K562 (cell line): Measurements from ENCODE around the gene GPATCH2L. TPM values are rescaled to one million over a fixed set of nuclear protein-coding genes. Genes with fewer than 3 reads are reported as not detected.

Source experiments
- C11orf30 ChIP-seq: fragments of 450-650 bp; IDR thresholded peaks from 2 replicates; pipeline ENCODE4 v1.6.1; 2016; ENCODE audit warnings: low read depth, mild to moderate bottlenecking
- CEBPB ChIP-seq: fragments of 450-650 bp; IDR thresholded peaks from 2 replicates; pipeline ENCODE4 v1.6.1; 2016; ENCODE audit warnings: missing genetic modification characterization, missing compliant biosample characterization
- CHD2 ChIP-seq: IDR thresholded peaks from 2 replicates; pipeline ENCODE4 v1.6.1; 2011; ENCODE audit warnings: low read depth, low read length
- CREM ChIP-seq: IDR thresholded peaks from 2 replicates; pipeline ENCODE4 v1.6.1; 2014; ENCODE audit warnings: antibody characterized with exemption, low read depth
- EZH2 ChIP-seq: IDR thresholded peaks from 2 replicates; pipeline ENCODE4 v1.6.1; 2012; ENCODE audit warnings: low read depth, mild to moderate bottlenecking, inconsistent platforms, low read length, borderline replicate concordance
- HIVEP1 ChIP-seq: fragments of 250-450 bp; sonication (Bioruptor Pico); IDR thresholded peaks from 2 replicates; pipeline ENCODE4 v1.4.0; 2020; ENCODE audit warnings: mild to moderate bottlenecking
- HNRNPK ChIP-seq: fragments of 200-400 bp; formaldehyde crosslinking; IDR thresholded peaks from one replicate; pipeline ENCODE4 v1.6.1; 2018; ENCODE audit warnings: mild to moderate bottlenecking, low read depth, low read length; ENCODE audit not compliant: poor library complexity, severe bottlenecking
- JUND ChIP-seq, 2 experiments: IDR thresholded peaks; 2 replicates in 1 of 2; 3 replicates in 1 of 2; pipeline ENCODE4 v1.6.1; 2011; ENCODE audit warnings: borderline replicate concordance in 2 of 2, low read depth in 2 of 2, low read length in 2 of 2, improper control_type of control experiment in 1 of 2, missing biosample characterization in 1 of 2, missing genetic modification characterization in 1 of 2, missing genetic modification reagents in 1 of 2
- KLF1 ChIP-seq: fragments of 450-650 bp; IDR thresholded peaks from 2 replicates; pipeline ENCODE4 v1.6.1; 2016; ENCODE audit warnings: missing genetic modification characterization, missing compliant biosample characterization
- NFE2 ChIP-seq: IDR thresholded peaks from 2 replicates; pipeline ENCODE4 v1.6.1; 2014; ENCODE audit warnings: antibody characterized with exemption, low read depth
- NFIC ChIP-seq: fragments of 450-650 bp; IDR thresholded peaks from 2 replicates; pipeline ENCODE4 v1.6.1; 2017; ENCODE audit warnings: mild to moderate bottlenecking, inconsistent platforms
- RBM14 ChIP-seq: fragments of 200-400 bp; formaldehyde crosslinking; IDR thresholded peaks from 2 replicates; pipeline ENCODE4 v1.6.1; 2018; ENCODE audit warnings: low read depth, mild to moderate bottlenecking, low read length, moderate library complexity, borderline replicate concordance; ENCODE audit not compliant: insufficient read depth
- RHOXF2B ChIP-seq: fragments of 250-450 bp; sonication (Bioruptor Pico); conservative IDR thresholded peaks from 2 replicates; pipeline ENCODE4 v1.5.1; 2021
- SMAD4 ChIP-seq: fragments of 250-450 bp; sonication (Bioruptor Pico); conservative IDR thresholded peaks from 2 replicates; pipeline ENCODE4 v1.8.0; 2021; ENCODE audit warnings: inconsistent platforms, mild to moderate bottlenecking, moderate library complexity
- SRSF1 ChIP-seq: fragments of 200-400 bp; formaldehyde crosslinking; IDR thresholded peaks from 2 replicates; pipeline ENCODE4 v1.6.1; 2017; ENCODE audit warnings: mild to moderate bottlenecking, low read depth, low read length, moderate library complexity
- STAT5A ChIP-seq: IDR thresholded peaks from 2 replicates; pipeline ENCODE4 v1.6.1; 2012; ENCODE audit warnings: low read length, inconsistent platforms, borderline replicate concordance
- YBX1 ChIP-seq: fragments of 450-650 bp; IDR thresholded peaks from 2 replicates; pipeline ENCODE4 v1.7.1; 2016; ENCODE audit warnings: mild to moderate bottlenecking
- ZBTB8A ChIP-seq: fragments of 450-650 bp; IDR thresholded peaks from 2 replicates; pipeline ENCODE4 v1.6.1; 2018; ENCODE audit warnings: mild to moderate bottlenecking, moderate library complexity; ENCODE audit not compliant: partially characterized antibody
- ZNF239 ChIP-seq: fragments of 250-450 bp; sonication (Bioruptor Pico); IDR thresholded peaks from 2 replicates; pipeline ENCODE4 v1.4.0; 2020; ENCODE audit warnings: mild to moderate bottlenecking
- ZNF263 ChIP-seq: sonication (generic); formaldehyde crosslinking; IDR thresholded peaks from 2 replicates; pipeline ENCODE4 v1.8.0; 2022; ENCODE audit warnings: mild to moderate bottlenecking, missing genetic modification reagents, borderline replicate concordance
- polyA plus RNA-seq, 8 experiments: library from polyadenylated mRNA; depleted of rRNA in 4 of 8; stranded (reverse) in 5 of 8; unstranded in 3 of 8; fragments of >200 nt; fragmentation: Nextera tagmentation in 2 of 8; fragmentation: Illumina TruSeq in 1 of 8; extraction: Ambion mirVana in 2 of 8; extraction: Trizol in 1 of 8; gene quantifications; 2 replicates each; pipeline versions ENCODE4 v1.2.1 to v1.2.3, GENCODE V29; 2011 to 2014; ENCODE audit warnings: inconsistent platforms in 1 of 8, missing spikeins in 1 of 8
- total RNA-seq, 7 experiments: library from RNA; depleted of rRNA in 6 of 7; stranded (reverse); fragments of >200 nt in 6 of 7; fragmentation: Illumina TruSeq in 2 of 7; extraction: Trizol in 2 of 7; gene quantifications; 2 replicates each; pipeline versions ENCODE4 v1.2.1 to v1.2.3, GENCODE V29; 2011 to 2021; ENCODE audit warnings: low replicate concordance in 1 of 7
- TF ChIP-seq, protein P1 (sequence below), 2 experiments: fragments of 450-650 bp; conservative IDR thresholded peaks; 2 replicates each; pipeline ENCODE4 v1.6.1; 2017; ENCODE audit warnings: mild to moderate bottlenecking in 2 of 2, moderate library complexity in 2 of 2
- TF ChIP-seq, protein P2 (sequence below): fragments of 250-450 bp; sonication (Bioruptor Pico); IDR thresholded peaks from 2 replicates; pipeline ENCODE4 v1.8.0; 2021; ENCODE audit warnings: moderate library complexity, mild to moderate bottlenecking, inconsistent platforms
- TF ChIP-seq, protein P3 (sequence below): sonication (generic); formaldehyde crosslinking; IDR thresholded peaks from 2 replicates; pipeline ENCODE4 v1.9.0; 2022; ENCODE audit warnings: mild to moderate bottlenecking, missing genetic modification reagents

The GPATCH2L gene
- total and polyA plus RNA-seq, 9 of the 15 experiments (the other 6 are each of a cell fraction or from before 2014, with no cell fraction given), result 13.1 to 39.6 (median 20.0) TPM

DNA sequence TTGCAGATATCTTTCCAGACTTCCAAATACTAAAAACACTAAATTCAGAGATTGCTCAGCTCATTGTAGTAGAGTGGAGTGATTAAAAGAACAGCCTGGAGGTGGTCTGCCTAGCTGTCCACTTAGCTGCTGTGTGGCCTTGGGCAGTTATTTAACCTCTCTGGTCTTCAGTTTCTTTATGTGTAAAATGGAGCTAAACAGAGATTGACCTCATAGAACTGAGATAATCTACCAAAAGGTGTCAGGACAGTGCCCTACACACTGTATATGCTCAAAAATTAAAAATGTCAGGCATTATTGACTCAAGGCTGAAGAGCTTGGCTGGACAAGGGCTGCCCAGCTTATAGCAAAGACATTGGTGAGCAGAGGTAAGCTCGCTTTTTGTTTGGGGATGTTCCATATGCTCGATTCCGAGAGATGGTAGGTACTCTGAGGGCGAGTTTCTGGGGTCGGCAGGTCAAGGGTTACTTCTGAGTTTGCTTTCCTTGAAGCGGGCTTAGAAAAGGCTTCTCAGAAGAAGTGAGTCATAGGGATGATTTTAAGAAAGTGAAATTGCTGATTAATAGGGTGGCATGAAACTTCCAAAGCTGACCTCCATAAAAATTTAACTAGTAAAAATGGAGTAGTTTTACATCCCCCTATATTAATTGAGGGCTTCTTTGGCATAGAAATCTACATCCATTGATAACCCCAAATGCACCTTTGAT, 107.5 kb downstream of the GPATCH2L start (continued):
- TF ChIP-seq HNRNPK (no peak), CREM (no peak), C11orf30 (peak; percentile 61; the same call in 1 of the 2 replicates), NFE2 (peak; percentile 66), CHD2 (no peak), YBX1 (no peak), JUND (IDR thresholded peaks at IDR 0.05; ENCODE audit: borderline replicate concordance, low read depth, low read length) (peak; percentile 91), JUND (tag; IDR thresholded peaks at IDR 0.05; ENCODE audit: borderline replicate concordance, low read depth, low read length) (peak; percentile 85; the same call in 2 of the 3 replicates), SRSF1 (no peak), NFIC (no peak), KLF1 (tag) (no peak), EZH2 (no peak), ZNF263 (CRISPR knock-in tag) (no peak), HIVEP1 (CRISPR knock-in tag) (no peak), ZNF239 (no peak), ZBTB8A (no peak), RBM14 (no peak), RHOXF2B (no peak), SMAD4 (no peak), STAT5A (peak; percentile 76), CEBPB (tag) (no peak)
- TF ChIP-seq, protein P1, sequence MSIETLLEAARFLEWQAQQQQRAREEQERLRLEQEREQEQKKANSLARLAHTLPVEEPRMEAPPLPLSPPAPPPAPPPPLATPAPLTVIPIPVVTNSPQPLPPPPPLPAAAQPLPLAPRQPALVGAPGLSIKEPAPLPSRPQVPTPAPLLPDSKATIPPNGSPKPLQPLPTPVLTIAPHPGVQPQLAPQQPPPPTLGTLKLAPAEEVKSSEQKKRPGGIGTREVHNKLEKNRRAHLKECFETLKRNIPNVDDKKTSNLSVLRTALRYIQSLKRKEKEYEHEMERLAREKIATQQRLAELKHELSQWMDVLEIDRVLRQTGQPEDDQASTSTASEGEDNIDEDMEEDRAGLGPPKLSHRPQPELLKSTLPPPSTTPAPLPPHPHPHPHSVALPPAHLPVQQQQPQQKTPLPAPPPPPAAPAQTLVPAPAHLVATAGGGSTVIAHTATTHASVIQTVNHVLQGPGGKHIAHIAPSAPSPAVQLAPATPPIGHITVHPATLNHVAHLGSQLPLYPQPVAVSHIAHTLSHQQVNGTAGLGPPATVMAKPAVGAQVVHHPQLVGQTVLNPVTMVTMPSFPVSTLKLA (conservative IDR thresholded peaks at IDR 0.05), result peak in 1 of 2 experiments; percentile 40; a peak in 1 of 4 replicates
- TF ChIP-seq, protein P2, sequence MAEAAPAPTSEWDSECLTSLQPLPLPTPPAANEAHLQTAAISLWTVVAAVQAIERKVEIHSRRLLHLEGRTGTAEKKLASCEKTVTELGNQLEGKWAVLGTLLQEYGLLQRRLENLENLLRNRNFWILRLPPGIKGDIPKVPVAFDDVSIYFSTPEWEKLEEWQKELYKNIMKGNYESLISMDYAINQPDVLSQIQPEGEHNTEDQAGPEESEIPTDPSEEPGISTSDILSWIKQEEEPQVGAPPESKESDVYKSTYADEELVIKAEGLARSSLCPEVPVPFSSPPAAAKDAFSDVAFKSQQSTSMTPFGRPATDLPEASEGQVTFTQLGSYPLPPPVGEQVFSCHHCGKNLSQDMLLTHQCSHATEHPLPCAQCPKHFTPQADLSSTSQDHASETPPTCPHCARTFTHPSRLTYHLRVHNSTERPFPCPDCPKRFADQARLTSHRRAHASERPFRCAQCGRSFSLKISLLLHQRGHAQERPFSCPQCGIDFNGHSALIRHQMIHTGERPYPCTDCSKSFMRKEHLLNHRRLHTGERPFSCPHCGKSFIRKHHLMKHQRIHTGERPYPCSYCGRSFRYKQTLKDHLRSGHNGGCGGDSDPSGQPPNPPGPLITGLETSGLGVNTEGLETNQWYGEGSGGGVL, result no peak
- TF ChIP-seq, protein P3, sequence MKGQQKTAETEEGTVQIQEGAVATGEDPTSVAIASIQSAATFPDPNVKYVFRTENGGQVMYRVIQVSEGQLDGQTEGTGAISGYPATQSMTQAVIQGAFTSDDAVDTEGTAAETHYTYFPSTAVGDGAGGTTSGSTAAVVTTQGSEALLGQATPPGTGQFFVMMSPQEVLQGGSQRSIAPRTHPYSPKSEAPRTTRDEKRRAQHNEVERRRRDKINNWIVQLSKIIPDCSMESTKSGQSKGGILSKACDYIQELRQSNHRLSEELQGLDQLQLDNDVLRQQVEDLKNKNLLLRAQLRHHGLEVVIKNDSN, result no peak
